Measurements from ENCODE around the gene KIAA1958. TPM values are rescaled to one million over a fixed set of nuclear protein-coding genes. Genes with fewer than 3 reads are reported as not detected.

KIAA1958 gene
- total RNA-seq, 4 donors from 2014 or later, result 10.2 to 18.3 (median 10.6) TPM

DNA sequence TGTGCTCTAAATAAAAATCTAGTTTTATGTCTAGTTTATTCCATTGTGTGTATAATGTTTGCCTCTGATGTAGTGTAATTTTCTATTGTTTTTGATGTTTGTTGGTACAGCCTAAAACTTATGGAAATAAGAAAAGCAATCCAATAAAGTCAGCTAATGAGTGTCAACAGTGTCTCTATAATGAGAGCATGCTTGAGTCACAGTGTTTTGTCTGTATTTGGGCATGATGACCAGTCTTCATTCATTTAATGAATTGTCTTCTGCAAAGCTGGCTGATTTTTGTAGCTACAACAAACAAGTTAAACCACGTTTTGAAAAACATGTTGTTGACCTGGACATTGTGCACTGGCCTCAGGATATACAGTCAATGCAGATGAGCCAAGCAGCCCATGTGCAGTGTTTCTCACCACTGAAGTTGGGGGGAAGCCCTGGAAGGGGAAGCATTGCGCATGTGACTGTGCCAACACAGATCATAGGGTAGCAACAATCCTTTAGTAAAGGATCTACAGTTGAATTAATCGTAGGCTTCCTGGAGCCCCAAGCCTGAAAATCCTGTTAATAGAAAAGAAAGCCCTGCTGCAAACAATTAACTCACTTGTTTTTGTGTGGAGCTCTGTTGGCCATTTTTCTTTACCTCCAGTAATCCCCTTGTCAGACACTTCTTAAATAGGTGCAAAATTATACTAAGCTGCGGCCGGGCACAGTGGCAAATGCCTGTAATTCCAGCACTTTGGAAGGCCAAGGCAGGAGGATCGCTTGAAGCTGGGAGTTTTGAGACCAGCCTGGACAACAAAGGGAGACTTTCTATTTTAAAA is 143.3 kb downstream of the KIAA1958 start:
- no peaks in the 10 kb centered on the region for H3K9me3 ChIP-seq
- H3K4me1 ChIP-seq, result no peaks in the 10 kb centered on the region
- TF ChIP-seq EP300 (IDR thresholded peaks at IDR 0.05) (no peak), POLR2AphosphoS5 (IDR thresholded peaks at IDR 0.05) (no peak), POLR2A (IDR thresholded peaks at IDR 0.05) (no peak)
- TF ChIP-seq, protein P1, sequence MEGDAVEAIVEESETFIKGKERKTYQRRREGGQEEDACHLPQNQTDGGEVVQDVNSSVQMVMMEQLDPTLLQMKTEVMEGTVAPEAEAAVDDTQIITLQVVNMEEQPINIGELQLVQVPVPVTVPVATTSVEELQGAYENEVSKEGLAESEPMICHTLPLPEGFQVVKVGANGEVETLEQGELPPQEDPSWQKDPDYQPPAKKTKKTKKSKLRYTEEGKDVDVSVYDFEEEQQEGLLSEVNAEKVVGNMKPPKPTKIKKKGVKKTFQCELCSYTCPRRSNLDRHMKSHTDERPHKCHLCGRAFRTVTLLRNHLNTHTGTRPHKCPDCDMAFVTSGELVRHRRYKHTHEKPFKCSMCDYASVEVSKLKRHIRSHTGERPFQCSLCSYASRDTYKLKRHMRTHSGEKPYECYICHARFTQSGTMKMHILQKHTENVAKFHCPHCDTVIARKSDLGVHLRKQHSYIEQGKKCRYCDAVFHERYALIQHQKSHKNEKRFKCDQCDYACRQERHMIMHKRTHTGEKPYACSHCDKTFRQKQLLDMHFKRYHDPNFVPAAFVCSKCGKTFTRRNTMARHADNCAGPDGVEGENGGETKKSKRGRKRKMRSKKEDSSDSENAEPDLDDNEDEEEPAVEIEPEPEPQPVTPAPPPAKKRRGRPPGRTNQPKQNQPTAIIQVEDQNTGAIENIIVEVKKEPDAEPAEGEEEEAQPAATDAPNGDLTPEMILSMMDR (IDR thresholded peaks at IDR 0.05), result no peak
- H3K36me3 ChIP-seq, result no peaks in the 10 kb centered on the region
- H3K27ac ChIP-seq, result no peak overlapping the region
- WGBS, result 74% methylated on average over 6 of the region's 6 CpGs
- no peak for DNase-seq (ENCODE audit: low spot score in 2 of 2)
- H3K27me3 ChIP-seq, result no peaks in the 10 kb centered on the region
- H3K4me3 ChIP-seq, result no peak overlapping the region

- H3K27me3 ChIP-seq, result no peaks in the 10 kb centered on the region
- DNase-seq (ENCODE audit: low spot score in 2 of 2), result no peak
- no peaks in the 10 kb centered on the region for H3K9me3 ChIP-seq
- whole genome bisulfite sequencing, result 68% methylated on average over 3 of the region's 3 CpGs
- TF ChIP-seq EP300 (IDR thresholded peaks at IDR 0.05) (no peak), POLR2AphosphoS5 (IDR thresholded peaks at IDR 0.05) (no peak), POLR2A (IDR thresholded peaks at IDR 0.05) (no peak)
- TF ChIP-seq, protein P1 (IDR thresholded peaks at IDR 0.05), result no peak
- H3K4me1 ChIP-seq, result no peaks in the 10 kb centered on the region
- no peak overlapping the region for H3K27ac ChIP-seq
- H3K36me3 ChIP-seq, result no peaks in the 10 kb centered on the region
- H3K4me3 ChIP-seq, result no peak overlapping the region
These were observed 144.9 kb downstream of the KIAA1958 start for GRCh38 chr9:112631313-112632070.

DNA sequence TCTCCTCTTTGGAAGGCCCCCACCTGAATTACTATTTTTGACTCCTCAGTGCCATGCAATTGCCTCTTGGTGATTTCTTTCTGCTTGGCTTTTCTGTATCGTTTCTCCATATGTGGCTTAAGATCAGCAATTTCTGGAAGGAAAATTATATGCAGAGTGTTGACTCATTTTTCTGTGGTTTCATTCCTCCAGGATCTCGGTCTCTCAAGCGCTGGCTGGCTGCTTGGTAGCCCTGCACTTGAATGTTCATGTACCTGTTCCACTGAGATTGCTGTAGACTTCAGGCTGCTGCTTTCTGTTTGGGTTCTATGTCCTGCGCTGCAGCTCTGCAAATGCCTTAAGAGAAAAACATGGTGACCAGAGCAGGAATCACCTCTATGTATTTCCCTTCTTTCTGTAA is 153.7 kb downstream of the KIAA1958 start:
- H3K9me3 ChIP-seq, result peaks cover 6% of the 10 kb centered on the region
- TF ChIP-seq POLR2A (IDR thresholded peaks at IDR 0.05) (no peak), EP300 (IDR thresholded peaks at IDR 0.05) (no peak), POLR2AphosphoS5 (IDR thresholded peaks at IDR 0.05) (no peak)
- TF ChIP-seq, protein P1 (IDR thresholded peaks at IDR 0.05), result no peak
- H3K4me1 ChIP-seq, result no peaks in the 10 kb centered on the region
- over 99% methylated on average over 4 of the region's 4 CpGs for WGBS
- no peaks in the 10 kb centered on the region for H3K36me3 ChIP-seq
- no peak for DNase-seq (ENCODE audit: low spot score in 2 of 2)
- H3K4me3 ChIP-seq, result no peak overlapping the region
- no peak overlapping the region for H3K27ac ChIP-seq
- no peaks in the 10 kb centered on the region for H3K27me3 ChIP-seq

- no peaks in the 10 kb centered on the region for H3K4me1 ChIP-seq
- H3K4me3 ChIP-seq, result no peak overlapping the region
- H3K9me3 ChIP-seq, result peaks cover 6% of the 10 kb centered on the region
- TF ChIP-seq, protein P1 (IDR thresholded peaks at IDR 0.05), result no peak
- TF ChIP-seq EP300 (IDR thresholded peaks at IDR 0.05), result no peak
- no peak for TF ChIP-seq POLR2AphosphoS5 (IDR thresholded peaks at IDR 0.05)
- TF ChIP-seq POLR2A (IDR thresholded peaks at IDR 0.05), result no peak
- no peaks in the 10 kb centered on the region for H3K36me3 ChIP-seq
- WGBS, result 89% methylated on average over 3 of the region's 3 CpGs
- no peaks in the 10 kb centered on the region for H3K27me3 ChIP-seq
- no peak overlapping the region for H3K27ac ChIP-seq
- DNase-seq (ENCODE audit: low spot score in 2 of 2), result no peak
These were observed 155.5 kb downstream of the KIAA1958 start for GRCh38 chr9:112642126-112642525.

- 87% methylated on average over 3 of the region's 3 CpGs for WGBS
- Histone ChIP-seq H3K4me1 (no peaks in the 10 kb centered on the region), H3K27ac (no peak overlapping the region), H3K4me3 (no peak overlapping the region), H3K9me3 (peaks cover 6% of the 10 kb centered on the region), H3K36me3 (no peaks in the 10 kb centered on the region), H3K27me3 (no peaks in the 10 kb centered on the region)
- DNase-seq (ENCODE audit: low spot score in 2 of 2), result no peak
- TF ChIP-seq, protein P1 (IDR thresholded peaks at IDR 0.05), result no peak
- TF ChIP-seq POLR2A (IDR thresholded peaks at IDR 0.05) (no peak), EP300 (IDR thresholded peaks at IDR 0.05) (no peak), POLR2AphosphoS5 (IDR thresholded peaks at IDR 0.05) (no peak)
These were observed 161.0 kb downstream of the KIAA1958 start for GRCh38 chr9:112647596-112647995.

All from suprapubic skin (tissue), 4 donors.